Measurements from ENCODE around the gene LHCGR. TPM values are rescaled to one million over a fixed set of nuclear protein-coding genes. Genes with fewer than 3 reads are reported as not detected.

Gene LHCGR
- total and polyA plus RNA-seq, 2 of the 13 experiments (the other 11 are each of a cell fraction or from before 2014, with no cell fraction given): not detected

- no peak overlapping the region for H3K4me2 ChIP-seq (ENCODE audit: low read depth, low read length)
- TF ChIP-seq DBP (CRISPR knock-in tag; IDR thresholded peaks at IDR 0.05; ENCODE audit: not compliant biosample characterization): no peak
- no peak for TF ChIP-seq ERF (CRISPR knock-in tag; IDR thresholded peaks at IDR 0.05)
- BruUV-seq (replicated peaks): no TSS peak
- ATAC-seq: no peak
- no peak for DNase-seq (ENCODE audit: low spot score)
- no peak overlapping the region for H2AFZ ChIP-seq (ENCODE audit: low read length)
- no peaks in the 10 kb centered on the region for H3K4me1 ChIP-seq (ENCODE audit: insufficient read depth, low read length)
- ChIA-PET POLR2A (no interaction called here), CTCF (ENCODE audit: low intra/inter-chr PET ratio, low total read pairs) (no interaction called here)
- no peaks in the 10 kb centered on the region for H4K20me1 ChIP-seq (ENCODE audit: insufficient read depth, low read length)
- H3K27me3 ChIP-seq (ENCODE audit: control insufficient read depth in 1 of 2, insufficient read depth in 2 of 2, low read length in 2 of 2): no peaks in the 10 kb centered on the region; a peak in 1 of 5 replicates
- no peak overlapping the region for H3K4me3 ChIP-seq (replicated peaks in 1 of 3; ENCODE audit: insufficient read depth in 1 of 3, low read depth in 2 of 3, low read length in 3 of 3)
- H3K9me3 ChIP-seq (ENCODE audit: low read length): no peaks in the 10 kb centered on the region
- FAIRE-seq: no peak
- H3K27ac ChIP-seq (ENCODE audit: extremely low read length, insufficient read depth, low read length): no peak overlapping the region
- H3K79me2 ChIP-seq (ENCODE audit: insufficient read depth, low read length): no peaks in the 10 kb centered on the region
- intact Hi-C loops (cut with micrococcal nuclease; ENCODE audit: unreplicated experiment): no loop called here
- 1% methylated on average over 4 of the region's 4 CpGs for WGBS (ENCODE audit: low lambda C conversion rate)
- H3K36me3 ChIP-seq (replicated peaks in 1 of 2; ENCODE audit: control insufficient read depth in 1 of 2, insufficient read depth in 2 of 2, low read length in 2 of 2): no peaks in the 10 kb centered on the region
- H3K9ac ChIP-seq (ENCODE audit: insufficient read depth, low read depth, low read length): no peak overlapping the region
- in situ Hi-C loops (cut with HindIII; ENCODE audit: extremely low pct_ligation_motif_present, low pct_unique_long_range_greater_than_20kb): no loop called here
Measured at GRCh38 chr2:48779019-48779716, 23.6 kb upstream of the LHCGR start.

- ATAC-seq: no peak
- no peak overlapping the region for H2AFZ ChIP-seq (ENCODE audit: low read length)
- no peak for FAIRE-seq
- no peak overlapping the region for H3K4me3 ChIP-seq (replicated peaks in 1 of 3; ENCODE audit: insufficient read depth in 1 of 3, low read depth in 2 of 3, low read length in 3 of 3)
- H4K20me1 ChIP-seq (ENCODE audit: insufficient read depth, low read length): no peaks in the 10 kb centered on the region
- ChIA-PET CTCF (ENCODE audit: low intra/inter-chr PET ratio, low total read pairs) (no interaction called here), POLR2A (no interaction called here)
- no peaks in the 10 kb centered on the region for H3K27me3 ChIP-seq (ENCODE audit: control insufficient read depth in 1 of 2, insufficient read depth in 2 of 2, low read length in 2 of 2)
- no TSS peak for BruUV-seq (replicated peaks)
- H3K9me3 ChIP-seq (ENCODE audit: low read length): no peaks in the 10 kb centered on the region
- no peaks in the 10 kb centered on the region for H3K36me3 ChIP-seq (replicated peaks in 1 of 2; ENCODE audit: control insufficient read depth in 1 of 2, insufficient read depth in 2 of 2, low read length in 2 of 2)
- H3K4me2 ChIP-seq (ENCODE audit: low read depth, low read length): no peak overlapping the region
- no peak for DNase-seq (ENCODE audit: low spot score)
- H3K79me2 ChIP-seq (ENCODE audit: insufficient read depth, low read length): no peaks in the 10 kb centered on the region
- WGBS (ENCODE audit: low lambda C conversion rate): 4% methylated on average over 1 of the region's 1 CpG
- no peak overlapping the region for H3K9ac ChIP-seq (ENCODE audit: insufficient read depth, low read depth, low read length)
- in situ Hi-C loops (cut with HindIII; ENCODE audit: extremely low pct_ligation_motif_present, low pct_unique_long_range_greater_than_20kb) (no loop called here), intact Hi-C loops (cut with micrococcal nuclease; ENCODE audit: unreplicated experiment) (no loop called here)
- no peaks in the 10 kb centered on the region for H3K4me1 ChIP-seq (ENCODE audit: insufficient read depth, low read length)
- no peak overlapping the region for H3K27ac ChIP-seq (ENCODE audit: extremely low read length, insufficient read depth, low read length)
- TF ChIP-seq ATF5 (CRISPR knock-in tag; IDR thresholded peaks at IDR 0.05; ENCODE audit: low read depth) (no peak), ZNF264 (CRISPR knock-in tag; IDR thresholded peaks at IDR 0.05) (no peak), ZGPAT (CRISPR knock-in tag; IDR thresholded peaks at IDR 0.05) (no peak), SATB2 (CRISPR knock-in tag; IDR thresholded peaks at IDR 0.05) (no peak), ZNF614 (CRISPR knock-in tag; IDR thresholded peaks at IDR 0.05; ENCODE audit: borderline replicate concordance) (no peak), JDP2 (CRISPR knock-in tag; IDR thresholded peaks at IDR 0.05; ENCODE audit: borderline replicate concordance) (no peak), SNAPC4 (CRISPR knock-in tag; IDR thresholded peaks at IDR 0.05) (no peak), ZNF788 (CRISPR knock-in tag; IDR thresholded peaks at IDR 0.05; ENCODE audit: borderline replicate concordance) (no peak)
Measured at GRCh38 chr2:48774251-48774650, 18.7 kb upstream of the LHCGR start.

Measured in HepG2 (cell line).